Measurements from ENCODE around the gene ATP6V0D1.

Gene ATP6V0D1

DNA sequence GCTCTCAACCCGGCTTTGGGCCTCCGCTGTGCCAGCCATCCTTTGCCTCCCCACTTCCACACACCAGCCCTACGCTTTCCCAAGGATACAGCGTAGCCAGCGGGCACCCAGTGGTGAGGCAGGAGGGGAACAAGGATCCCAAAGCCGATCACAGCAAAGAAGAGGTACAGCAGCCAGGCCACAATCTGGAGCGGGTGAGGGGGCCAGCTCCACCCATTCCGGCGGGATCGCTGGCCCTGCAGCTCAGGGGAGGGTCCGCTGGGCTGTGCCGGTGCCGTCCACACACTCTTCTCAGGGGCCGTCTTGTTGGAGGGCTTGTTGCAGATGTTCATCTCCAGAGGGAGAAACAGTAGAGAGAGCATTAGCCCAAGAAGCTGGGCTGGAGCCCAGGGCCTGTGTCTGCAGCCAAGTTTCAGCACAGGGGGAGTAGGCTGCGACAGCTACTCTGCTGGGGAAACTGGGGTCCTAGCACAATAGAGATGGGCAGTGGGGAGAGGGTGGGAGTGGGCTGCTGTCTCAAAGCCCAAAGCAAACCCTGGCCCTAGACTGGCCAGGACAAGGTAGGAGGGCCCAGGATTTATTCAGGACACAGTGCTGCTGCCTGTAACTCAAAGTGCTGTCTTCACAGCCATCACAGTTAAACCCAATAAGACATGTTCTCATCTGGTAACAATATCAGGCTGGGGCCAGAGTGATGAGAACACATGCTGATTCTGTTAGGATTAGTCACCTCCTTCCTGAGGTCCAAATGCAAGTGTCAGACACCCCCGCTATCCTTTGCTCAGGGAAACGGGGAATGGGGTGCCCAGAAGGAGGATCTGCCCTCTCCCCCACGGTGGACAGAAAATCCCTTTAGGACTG, 74.6 kb downstream of the ATP6V0D1 start:
- peak; percentile 80 for DNase-seq

DNA sequence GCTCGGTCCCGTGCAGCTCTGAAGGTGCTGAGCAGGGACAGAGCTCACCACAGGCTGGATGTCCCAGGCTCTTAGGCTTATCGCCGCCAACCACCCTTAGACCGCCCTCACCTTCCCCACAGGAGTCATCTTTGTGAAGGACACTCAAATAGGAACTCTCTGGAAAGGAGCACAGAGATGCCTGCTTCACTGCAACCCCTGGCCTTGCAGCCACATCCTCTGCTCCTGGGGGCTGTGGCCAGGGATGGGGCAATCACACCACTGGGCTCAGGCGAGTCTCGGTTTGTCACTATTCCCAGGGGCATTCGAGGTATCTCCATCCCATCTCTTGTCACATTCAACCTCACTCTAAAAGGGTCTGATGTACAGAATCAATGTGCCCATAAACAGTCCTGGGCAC, 75.6 kb downstream of the ATP6V0D1 start:
- no peak for DNase-seq

DNA sequence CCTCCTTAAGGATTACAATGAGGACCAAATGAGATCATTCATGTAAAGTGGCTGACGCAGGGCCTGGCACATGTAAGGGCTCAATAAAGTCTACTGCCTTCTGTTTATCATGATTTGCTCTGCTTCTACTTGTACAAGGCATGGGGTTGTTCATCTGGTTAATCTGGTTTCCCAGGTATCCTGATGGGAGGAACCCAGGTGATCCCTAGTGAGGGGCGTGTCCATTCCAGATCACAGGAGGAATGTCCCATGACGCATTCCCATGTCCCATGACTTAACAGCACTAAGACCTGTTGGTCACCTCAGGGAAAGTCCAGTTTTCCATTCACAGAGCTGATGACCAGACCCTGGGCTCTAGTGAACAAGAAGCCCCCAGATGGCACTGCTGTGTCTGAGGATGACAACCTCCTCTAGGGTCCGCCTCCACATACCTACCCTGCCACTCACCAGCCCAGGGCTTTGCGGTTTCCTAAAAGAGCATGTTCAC, 76.2 kb downstream of the ATP6V0D1 start:
- no peak for DNase-seq

DNA sequence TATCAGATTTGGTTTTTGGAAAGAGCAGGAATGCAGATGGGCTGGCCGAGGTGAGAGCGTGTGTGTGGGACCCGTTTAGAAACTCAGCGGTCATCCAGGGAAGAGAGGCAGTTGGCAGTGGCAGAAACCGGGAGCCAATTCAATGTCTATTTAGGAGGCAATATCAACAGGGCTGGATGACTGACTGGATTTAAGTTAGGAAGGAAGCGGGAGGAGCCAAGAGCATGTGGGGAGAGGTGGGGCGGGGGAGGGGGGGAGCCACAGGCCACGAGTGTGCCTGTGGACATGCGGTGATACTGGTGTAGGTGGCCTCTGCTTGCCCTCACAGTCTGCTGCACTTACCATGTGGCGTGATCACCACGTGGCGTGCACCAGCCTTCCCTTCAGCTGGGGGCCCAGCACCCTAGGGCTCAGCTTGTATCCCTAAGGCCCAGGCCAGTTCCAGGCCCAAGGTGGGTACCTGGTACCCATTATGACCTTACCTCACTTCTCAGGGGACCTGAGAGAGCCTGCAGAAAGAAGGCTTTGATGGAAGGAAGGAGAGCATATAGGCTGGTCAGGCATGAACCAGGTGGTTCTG, 76.9 kb downstream of the ATP6V0D1 start:
- no peak for DNase-seq

DNA sequence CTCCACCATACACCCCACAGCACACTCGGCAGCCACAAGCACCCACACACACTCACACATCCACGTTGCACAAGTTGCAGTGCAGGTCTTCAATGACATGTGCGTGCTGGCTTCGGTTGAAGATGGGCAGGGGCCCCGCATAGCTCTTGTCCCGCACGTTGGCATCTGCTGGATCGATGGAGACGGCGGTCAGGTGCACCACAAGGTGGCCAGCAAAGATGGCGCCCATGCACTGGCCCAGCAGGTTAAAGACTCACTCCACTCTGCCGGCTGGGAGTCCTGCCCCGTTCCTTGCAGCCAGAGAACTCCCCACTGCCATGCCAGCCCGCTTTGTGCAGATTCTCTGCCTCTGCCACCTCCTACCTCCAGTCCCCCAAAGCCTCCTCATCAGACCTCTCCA, 80.1 kb downstream of the ATP6V0D1 start:
- no peak for DNase-seq

DNA sequence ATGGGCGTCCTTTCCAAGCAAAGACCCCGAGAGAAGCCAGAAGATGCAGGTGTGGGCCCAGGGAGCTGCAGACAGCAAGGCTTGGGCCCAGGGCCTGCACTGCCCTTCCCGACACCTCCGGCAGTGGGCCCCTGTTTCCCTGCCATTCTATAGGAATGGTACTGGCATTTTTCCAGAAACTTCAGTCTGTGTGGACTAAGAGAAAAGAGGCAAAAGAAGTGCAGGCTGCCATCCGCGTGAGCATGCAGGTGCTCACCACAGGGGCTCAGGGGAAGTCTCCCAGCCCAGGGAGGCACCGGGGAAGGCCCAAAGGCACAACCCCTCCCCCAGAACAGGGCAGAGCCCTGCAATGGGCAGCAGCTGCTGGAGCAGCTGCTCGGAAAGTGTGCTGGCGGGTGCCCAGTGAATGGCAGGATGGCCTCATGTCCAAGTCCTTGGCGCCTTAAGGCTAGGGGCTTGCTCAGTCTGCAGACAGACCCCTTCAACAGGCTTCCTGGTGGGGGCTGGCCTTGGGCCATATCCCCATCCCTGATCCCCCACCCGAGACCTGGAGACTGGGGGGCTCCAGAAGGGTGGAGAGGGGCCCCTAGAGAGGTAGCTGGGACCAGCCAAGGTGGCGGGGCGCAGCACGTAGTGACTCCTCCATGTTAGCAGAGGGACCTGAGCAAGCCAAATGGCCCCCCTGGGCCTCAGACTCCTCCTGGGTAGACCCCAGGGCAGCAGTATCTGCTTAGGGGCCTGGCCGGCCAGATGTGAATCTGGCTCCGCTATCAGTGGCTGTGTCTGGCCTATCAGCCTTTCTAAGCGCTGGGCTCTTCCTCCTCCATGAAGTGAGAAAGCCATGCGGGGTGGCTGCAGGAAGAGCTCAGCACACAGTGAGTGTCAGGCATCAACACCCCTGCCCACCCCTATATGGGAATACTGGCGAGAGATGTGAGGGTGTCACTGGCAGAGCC, 80.9 kb downstream of the ATP6V0D1 start:
- DNase-seq = peak; percentile 14

DNA sequence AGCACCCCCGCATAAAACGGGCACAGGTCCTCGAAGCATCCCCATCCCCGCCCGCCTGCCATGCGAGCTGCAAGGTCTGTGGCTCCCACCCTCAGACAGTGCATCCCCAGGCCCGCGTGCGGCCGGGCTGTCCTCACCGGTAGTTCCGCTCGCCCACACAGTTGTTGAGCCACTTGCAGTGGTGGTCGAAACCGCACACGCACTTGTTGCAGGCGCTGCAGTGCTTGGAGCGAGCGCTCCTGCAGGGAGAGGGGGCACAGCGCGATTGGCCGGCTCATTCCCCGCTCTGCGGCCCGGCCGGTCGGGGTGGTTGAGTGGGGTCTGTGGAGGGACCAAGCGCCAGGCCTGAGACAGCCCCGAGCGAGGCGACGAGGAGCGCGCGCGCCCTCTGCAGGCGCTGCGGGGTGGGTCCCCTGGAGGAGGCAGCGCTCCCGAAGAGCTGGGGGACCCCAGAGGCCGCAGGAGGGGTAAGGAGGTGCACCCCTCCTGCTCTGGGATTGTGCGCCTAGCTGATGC, 81.7 kb downstream of the ATP6V0D1 start:
- DNase-seq = peak; percentile 18

DNA sequence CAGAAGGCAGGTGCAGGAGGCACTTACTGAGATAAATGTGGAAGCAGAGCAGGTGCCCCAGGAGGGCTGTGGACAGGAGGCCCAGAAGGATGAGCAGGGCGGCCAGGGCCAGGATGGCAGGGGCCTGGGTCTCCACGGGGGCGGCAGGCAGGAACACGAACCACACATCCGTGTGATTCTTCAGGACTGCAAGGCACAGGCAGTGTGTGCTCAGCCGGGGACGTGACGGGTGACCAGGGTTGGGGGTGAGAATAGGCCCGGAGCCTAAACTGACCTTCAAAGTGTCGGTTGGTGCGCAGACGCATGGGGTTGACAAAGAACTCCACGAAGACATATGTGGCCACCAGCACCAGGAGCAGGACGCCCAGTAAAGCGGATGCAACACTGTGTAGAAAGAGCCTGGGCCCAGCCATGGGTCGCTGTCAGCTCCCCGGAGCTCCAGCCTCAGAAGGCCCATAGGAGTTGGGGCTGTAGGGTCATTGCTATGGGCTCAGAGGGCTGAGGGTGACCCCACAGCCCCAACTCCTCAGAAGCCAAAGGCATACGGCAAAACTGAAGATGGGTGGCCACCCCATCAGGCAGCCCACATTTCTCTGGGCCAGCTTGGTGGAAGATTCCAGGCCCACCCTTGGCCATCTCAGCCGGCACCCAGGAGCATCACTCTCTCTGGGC, 82.3 kb downstream of the ATP6V0D1 start:
- no peak for DNase-seq

DNA sequence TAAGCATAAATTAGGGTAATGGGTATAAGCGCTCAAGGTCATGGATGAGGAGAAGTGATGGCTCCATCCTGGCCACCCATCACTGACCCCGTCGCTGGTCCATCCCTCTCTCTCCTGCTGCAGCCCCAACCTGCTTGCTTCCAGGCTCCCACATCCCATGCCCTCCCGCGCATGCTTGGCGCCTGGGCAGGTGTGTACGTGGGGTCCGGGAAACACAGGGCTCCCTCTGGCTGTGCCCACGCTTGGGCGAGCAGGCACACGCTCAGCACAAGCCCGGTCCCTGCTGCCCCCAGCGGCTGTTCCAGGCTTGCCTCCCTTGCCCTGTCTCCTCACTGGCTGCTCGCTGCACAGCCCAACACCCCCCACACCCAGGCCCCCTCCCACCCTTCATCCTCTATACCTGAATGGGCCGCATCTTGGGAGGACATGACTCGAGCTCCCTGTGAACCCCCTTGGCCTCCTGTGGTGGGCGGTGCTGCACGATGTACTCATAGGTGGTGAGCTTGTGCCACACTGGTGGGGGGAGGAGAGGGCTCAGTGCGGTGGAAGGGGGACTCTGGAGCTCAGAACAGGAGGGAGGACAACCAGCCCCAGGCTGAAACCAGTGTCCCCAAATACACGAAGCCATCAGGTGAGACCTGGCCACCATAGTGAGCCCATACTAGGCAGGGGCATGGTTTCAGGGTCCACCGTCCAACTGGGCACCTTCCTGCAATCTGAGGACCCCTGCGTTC, 83.0 kb downstream of the ATP6V0D1 start:
- no peak for DNase-seq

DNA sequence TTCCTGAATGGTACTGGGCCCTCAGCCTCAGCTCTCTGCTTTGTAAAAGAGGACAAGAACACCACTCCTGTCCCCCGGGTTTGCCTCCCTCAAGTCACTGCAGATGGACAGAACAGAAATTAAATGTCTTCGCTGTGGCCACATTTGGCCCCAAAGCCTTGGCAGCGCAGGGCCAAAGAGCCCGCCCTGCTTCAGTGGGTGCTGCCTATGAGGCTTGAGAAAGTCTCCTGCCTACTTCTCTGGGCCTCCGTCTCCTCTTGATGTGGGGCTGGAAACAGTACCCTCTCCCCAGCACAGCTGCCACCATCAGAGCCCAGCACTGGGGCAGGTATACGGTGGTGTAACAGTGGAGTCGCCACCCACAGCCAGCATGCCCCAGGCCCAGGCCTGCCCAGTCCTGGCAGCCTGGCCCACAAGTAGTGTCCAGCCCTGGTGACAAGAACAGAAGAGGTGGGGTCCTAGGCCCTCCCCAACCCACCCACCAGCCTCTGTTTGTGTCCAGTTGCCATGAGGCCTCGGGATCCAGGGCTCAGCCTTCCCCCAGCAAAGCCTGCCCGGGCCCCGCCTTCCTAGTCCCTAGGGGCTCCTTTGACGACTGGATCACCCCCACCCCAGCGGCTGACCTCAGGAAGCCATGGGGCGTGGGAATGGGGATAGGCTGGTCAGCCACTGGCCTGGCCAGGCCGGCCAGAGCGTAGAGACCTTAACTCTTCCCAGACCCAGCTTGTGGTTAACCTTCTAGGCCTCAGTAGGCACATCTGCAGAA, 83.7 kb downstream of the ATP6V0D1 start:
- DNase-seq = no peak

DNA sequence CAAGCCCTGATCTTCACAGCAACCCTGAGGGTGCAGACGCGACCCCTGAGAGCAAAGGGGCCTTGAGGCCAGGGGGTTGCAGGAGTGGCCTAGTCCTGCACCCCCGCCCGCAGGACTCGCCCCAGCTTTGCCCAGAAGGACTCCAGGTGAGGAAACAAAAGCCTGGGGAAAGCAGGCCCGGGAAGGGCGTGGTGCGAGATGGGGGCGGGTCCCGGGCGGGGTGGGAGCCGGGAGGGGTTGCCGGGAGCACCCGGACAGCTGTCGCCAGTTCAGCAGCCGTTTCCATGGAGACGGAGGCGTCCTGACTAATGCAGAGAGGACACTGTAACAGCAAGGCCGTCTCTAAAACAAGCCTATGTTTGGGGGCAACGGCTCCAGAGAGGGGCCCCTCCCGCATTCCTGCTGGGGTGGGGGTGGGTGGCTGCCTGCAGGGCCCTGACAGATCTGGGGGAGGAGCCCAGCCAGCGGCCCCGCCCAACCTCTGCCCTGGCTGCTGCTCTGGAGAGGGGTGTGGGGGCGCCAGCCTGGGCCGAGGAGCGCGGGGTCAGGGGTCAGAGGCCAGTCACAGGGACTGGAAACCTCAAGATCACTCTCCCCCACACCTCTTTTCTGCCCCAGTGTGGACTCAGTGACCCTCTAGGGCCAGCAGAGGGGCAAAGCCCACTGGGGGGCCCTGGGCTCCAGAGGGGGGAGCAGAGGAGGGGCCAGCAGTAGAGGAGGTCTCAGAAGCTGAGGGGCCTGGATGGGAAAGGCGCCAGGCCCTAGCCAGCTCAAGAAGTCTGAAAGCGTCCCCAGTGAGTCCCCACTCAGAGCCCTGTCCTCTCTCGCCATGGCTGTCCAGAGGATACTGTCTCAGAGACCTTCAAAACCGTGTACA, 84.6 kb downstream of the ATP6V0D1 start:
- DNase-seq = peak; percentile 84

DNA sequence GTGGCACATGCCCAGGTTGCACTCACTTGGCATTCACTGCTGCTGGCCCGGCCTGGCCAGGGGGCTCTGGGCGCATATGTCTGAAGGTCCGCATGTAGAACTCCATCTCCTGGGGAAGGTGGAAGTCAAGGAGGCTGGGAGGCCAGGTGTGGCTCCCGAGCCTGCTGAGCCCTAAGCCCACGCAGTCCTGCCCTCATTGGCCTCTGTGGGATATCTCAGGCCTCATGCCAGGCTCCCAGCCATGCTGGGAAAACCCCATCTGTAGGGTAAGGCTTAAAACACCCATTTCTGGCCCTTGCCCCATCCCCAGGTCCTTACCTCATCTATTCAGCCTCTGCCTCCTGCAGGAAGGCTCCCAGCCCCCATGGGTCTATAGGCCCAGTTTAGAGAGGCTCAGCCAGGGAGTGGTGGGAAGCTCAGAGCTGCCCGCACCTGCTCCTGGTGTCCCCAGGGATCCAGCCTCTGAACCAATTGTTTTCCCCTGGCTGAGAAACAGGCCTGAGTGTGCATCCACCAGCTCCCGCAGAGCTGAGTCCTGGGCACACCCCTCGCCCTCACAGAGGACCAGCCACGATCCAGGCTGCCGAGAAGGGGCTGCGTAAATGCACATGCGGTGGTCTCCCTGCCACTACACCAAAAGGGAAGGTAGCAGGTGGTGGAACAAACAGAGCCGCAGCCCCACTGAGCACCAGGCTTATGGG, 85.3 kb downstream of the ATP6V0D1 start:
- DNase-seq = no peak

DNA sequence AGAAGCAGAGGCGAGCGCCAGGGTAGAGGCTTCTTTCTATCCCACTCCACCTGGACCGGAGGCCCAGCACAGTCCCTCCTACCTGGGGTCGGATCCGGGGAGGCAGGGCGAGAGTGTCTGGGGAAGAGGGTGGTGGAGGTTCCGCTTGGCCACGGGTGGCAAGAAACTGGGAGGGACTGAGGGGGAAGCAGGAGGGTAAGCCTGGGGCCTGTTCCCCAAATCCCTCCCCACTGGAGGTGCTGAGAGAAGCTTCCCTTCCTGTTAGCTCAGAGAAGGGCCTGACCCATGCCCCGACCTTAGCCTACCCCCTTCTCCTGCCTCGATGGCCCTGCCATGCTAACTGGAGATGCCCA, 85.9 kb downstream of the ATP6V0D1 start:
- no peak for DNase-seq

DNA sequence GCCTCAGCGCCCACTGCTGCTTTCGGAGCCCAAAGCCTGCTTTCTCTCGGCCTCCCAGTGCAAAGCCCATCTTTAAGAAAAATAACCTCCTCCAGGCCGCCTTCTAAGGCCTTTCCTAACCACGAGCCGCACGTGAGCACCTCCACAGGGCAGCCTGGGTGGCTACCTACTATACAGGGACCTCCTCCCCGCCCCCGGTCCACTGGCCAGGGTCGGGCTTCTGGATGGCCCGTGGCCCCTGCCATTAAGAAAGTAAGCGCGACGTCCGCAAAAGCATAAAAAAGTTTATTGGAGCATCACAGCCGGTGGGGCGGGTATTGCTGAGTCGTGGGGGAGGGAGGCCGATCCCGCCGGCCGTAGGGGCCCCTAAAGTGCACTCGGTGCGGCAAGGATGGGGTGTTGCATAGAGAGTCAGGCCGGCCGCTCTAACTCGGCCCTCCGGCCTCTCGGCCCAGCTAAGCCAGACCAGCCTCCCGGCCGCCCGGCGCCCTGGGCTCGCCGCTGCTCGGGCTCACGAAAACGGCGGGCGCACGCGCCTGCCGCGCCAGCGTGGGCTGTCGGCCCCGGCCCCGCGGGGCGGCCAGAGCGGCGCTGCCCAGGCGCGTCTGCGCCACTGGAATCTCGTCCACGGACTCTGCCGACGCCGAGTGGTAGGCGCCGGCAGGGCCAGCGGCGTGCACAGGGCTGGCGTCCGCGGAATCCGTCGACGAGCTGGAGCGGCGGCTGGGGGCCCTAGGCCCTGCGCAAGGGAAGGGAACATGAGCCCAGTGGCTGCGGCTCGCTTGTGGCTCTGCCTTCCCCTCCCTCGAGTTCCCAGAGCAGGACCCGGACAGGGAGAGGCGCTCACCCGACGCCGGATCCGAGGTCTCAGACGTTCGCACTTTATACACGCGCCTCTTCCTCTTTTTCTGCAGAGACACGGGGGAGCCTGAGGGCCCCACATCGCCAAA, 86.5 kb downstream of the ATP6V0D1 start:
- DNase-seq = no peak

DNA sequence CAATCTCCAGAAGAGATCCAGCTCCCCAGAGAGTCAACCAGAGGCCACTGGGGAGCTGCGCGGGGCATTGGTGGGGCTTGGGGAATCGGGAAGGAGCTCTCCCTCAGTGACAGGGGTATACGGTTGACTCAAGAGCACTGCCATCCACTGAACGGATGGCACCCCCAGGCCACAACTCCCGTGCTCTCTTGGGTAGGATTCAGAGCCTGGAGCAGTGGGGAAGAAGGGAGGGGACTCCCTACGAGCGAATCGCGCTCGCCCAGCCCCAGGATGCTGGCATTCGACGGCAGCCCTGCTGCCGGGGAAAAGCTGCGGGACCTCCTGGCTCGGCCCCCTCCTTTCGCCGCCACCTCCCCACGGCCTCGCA, 87.2 kb downstream of the ATP6V0D1 start:
- no peak for DNase-seq

DNA sequence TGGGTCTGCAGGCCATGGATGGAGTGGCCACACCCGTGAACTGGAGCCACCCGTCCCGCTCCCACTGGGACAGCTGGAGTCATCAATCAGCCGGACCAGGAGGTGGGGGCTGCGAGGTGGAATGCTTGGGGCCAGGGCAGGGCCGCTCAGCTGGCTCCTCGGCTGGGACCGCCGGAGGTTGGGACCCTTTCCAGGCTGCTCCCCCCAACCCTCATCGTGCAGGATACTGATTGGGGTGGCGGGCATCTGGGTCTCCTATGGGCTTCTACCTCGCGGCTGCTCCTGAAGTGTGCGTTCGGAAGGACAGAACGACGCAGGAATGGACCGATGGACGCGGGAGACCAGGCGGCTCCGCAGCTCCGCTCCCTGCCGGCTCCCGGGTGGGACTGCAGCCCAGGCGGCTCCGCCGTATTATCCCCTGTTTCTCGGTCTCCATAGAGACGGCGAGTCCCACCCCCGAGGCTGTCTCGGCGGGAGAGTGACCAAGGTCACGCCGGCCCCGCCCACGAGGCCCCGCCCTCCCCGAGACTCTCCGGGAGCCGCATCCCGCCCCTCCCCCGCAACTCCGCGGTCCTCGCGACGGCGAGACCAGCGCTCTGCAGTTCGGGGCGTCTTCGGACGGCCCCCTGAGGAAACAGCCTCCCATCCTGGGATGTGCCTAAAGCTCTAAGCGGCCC, 87.7 kb downstream of the ATP6V0D1 start, which contains the start of gene TPPP3:
Gene TPPP3 (minus strand): TSS at position 388 of the 677 bp plus-strand sequence. CDS start 2,387 bp downstream, outside the sequence.
- peak; percentile 76 for DNase-seq

Measured in fibroblast of skin of scalp (primary cell).